Activated CD8-positive, alpha-beta memory T cell treated with anti-CD3 and anti-CD28 coated beads, Interleukin-2, amount 50 U/mL, for 48 hours (primary cell): Measurements from ENCODE around the gene CROCC.
"Not testable (repeated sequence)": the region's sequence is repeated elsewhere in the genome, so short reads cannot be mapped to it uniquely, and the experiment has no call there.

ENCODE experiments used
- DNase-seq: peaks from one replicate; pipeline ENCODE4 v3.0.0-alpha.2; 2020

CROCC gene

DNA sequence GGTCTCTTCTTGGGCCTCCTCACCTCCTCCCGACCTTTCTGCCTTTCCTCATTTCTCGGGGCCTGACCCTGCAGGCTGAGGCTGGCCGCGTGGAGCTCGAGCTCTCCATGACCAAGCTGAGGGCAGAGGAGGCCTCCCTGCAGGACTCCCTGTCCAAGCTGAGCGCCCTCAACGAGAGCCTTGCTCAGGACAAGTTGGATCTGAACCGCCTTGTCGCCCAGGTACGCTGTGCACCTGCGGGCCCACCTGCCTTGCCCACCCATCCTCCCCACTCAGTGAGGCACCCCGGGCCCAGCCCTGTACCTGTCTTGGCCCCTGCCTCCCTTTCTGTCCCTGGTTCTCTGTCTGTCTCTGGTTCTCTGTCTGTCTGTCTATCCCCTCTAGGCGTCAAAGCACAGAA lies 24.5 kb downstream of the CROCC start:
- not testable (repeated sequence) for DNase-seq

DNA sequence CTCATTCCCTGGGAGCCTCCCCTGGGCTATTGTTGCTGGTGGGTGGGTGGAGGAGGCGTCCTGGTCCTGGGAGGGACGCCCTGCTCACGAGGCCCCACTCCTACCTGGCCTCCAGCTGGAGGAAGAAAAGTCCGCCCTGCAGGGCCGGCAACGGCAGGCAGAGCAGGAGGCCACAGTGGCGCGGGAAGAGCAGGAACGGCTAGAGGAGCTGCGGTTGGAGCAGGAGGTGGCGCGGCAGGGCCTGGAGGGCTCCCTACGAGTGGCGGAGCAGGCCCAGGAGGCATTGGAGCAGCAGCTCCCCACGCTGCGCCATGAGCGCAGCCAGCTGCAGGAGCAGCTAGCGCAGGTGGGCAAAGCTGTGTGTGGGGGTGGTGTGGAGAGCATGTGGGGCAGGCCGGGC lies 24.9 kb downstream of the CROCC start:
- DNase-seq: no peak

DNA sequence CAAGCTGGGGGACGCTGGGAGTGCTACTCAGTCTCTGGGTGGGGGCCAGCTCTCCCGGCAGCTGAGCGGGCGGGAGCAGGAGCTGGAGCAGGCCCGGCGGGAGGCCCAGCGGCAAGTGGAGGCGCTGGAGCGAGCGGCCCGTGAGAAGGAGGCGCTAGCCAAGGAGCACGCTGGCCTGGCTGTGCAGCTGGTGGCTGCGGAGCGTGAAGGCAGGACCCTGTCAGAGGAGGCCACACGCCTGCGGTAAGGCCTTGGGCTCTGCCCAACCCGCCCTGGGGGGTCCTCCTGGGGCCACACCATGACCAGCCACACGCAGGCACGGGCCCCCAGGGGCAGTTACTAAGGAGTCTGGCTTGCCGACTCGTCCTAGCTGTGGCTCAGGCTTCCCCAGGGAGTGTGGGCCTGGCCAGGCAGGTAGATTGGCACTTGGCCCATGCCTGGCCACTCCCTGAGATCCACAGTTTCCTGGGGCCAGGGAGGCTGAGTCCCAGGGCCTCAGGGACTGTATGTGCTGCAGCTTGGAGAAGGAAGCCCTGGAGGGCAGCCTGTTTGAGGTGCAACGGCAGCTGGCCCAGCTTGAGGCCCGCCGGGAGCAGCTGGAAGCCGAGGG lies 26.7 kb downstream of the CROCC start:
- not testable (repeated sequence) for DNase-seq

DNA sequence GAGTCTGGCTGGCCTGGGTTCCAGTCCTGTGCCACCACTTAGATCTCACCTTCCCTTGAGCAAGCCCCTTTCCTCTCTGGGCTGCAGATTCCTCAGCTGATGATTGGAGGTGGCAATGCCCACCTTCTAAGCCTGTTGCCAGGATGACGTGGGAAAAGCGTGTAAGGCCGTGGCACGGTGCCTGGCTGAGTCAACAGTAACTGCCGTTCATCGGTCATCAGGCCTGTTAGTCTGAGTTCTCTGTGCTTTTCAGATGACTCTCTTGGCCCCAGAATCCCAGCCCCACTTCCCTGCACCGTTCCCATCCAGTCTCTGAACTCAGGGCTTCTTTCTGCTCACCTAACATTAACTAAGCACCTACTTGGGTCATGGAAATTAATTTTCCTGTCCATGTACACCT lies 27.3 kb downstream of the CROCC start:
- DNase-seq: not testable (repeated sequence)

DNA sequence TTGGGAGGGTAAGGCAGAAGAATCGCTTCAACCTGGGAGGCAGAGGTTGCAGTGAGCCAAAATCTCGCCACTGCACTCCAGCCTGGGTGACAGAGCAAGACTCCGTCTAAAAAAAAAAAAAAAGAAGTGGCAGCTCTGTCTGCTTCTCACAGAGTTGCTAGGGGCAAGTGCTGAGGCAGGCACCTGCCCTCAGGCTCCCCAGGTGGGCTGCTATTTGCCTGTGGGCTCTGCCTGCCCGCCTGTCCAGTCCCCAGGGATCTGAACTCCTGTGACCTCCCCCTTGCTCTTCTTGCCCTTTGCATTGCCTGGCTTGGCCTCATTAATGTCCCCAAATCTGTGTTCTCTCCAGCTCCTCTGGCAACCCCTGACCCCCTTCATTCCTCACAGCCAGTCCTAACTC lies 30.6 kb downstream of the CROCC start:
- DNase-seq: not testable (repeated sequence)

DNA sequence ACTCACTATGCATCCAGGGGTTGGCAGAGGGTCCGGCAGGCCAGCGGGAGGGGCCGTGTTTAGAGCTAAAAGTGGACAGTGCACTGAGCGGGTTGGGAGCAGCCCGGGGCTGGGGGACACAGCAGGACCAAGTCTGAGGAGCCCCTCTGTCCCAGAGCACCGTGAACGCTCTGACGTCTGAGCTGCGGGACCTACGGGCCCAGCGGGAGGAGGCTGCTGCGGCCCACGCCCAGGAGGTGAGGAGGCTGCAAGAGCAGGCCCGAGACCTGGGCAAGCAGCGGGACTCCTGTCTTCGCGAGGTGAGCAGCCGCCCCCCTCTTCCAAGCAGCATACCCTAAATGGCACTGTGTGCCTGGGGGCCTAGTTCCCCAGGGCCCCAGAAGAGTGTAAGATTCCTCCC lies 32.8 kb downstream of the CROCC start:
- no peak for DNase-seq

DNA sequence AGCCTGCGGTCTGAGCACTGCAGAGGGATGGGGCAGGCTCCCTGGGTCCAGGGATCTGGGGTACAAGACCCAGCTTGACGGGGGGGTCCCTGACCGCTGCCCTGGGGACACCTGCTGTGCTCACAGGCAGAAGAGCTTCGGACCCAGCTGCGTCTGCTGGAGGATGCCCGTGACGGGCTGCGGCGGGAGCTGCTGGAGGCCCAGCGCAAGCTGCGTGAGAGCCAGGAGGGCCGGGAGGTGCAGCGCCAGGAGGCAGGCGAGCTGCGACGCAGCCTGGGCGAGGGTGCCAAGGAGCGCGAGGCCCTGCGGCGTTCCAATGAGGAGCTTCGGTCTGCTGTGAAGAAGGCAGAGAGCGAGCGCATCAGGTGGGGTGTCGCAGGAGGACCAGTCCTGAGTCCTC lies 33.5 kb downstream of the CROCC start:
- no peak for DNase-seq

DNA sequence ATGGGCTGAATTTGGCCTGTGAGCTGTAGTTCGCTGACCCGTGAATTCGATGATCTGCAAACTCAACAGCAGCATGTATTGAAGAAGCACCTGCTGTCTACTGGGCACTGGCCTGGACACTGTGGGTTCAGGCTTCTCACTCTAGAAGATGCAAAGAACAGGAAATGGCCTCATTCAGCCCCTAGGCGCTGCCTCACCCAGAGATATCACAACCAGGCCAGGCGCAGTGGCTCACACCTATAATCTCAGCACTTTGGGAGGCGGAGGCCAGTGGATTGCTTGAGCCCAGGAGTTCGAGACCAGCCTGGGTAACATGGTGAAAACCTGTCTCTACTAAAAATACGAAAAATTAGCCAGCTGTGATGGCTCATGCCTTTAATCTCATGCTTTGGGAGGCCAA lies 35.0 kb downstream of the CROCC start:
- DNase-seq: no peak

DNA sequence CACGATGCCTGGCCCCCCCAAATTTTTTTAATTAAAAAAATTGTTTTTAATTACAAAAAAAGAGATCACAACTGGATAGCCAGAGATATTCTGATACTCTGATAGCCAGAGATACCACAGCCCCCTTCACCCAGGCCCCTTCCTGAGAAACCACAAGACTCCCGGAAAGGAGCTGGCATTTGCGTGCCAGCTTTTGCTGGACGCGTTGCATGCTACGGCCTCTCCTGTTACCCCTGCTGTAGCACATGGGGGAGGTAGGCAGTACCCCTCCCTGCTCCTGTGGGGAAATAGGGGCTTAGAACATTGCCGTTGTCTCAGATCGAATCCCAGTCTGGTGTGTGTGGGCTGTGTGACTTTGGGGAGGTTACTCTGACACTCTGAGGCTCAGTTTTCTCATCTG lies 36.0 kb downstream of the CROCC start:
- no peak for DNase-seq

DNA sequence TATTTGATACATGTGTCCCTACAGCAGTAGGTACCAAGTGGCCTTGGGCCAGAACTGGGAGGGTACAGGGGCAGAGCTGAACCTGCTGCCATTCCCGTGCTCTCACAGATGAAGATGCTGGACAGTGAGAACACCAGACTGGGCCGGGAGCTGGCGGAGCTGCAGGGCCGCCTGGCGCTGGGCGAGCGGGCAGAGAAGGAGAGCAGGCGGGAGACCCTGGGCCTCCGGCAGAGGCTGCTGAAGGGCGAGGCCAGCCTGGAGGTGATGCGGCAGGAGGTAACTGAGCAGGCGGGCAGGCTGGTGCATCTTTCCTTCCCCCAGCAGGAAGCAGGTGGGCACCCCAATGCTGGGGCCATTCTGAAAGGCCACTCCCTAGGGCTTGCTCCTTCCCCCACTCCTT lies 36.7 kb downstream of the CROCC start:
- no peak for DNase-seq

DNA sequence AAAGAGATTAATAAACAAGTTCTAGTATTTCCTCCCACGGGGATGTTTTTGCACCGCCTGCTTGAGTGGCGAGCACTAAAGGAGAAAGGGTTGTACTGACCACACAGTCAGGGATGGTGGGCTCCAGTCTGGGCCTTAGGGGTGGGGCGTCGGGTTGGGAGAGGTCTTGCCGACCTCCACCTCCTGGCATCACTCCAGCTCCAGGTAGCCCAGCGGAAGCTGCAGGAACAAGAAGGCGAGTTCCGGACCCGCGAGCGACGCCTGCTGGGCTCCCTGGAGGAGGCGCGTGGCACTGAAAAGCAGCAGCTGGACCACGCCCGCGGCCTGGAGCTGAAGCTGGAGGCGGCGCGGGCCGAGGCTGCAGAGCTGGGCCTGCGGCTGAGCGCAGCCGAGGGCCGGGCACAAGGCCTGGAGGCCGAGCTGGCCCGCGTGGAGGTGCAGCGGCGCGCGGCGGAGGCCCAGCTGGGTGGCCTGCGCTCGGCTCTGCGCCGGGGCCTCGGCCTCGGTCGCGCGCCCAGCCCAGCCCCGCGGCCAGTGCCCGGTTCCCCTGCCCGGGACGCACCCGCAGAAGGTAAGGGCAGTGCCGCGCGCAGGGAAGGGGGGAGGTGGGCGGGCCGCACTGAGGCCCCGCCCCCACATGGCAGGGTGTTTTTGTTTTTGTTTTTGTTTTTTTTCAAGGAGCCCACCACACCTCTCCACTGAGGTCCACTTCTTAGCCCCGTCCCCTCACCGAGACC lies 39.0 kb downstream of the CROCC start:
- DNase-seq: peak; percentile 90

DNA sequence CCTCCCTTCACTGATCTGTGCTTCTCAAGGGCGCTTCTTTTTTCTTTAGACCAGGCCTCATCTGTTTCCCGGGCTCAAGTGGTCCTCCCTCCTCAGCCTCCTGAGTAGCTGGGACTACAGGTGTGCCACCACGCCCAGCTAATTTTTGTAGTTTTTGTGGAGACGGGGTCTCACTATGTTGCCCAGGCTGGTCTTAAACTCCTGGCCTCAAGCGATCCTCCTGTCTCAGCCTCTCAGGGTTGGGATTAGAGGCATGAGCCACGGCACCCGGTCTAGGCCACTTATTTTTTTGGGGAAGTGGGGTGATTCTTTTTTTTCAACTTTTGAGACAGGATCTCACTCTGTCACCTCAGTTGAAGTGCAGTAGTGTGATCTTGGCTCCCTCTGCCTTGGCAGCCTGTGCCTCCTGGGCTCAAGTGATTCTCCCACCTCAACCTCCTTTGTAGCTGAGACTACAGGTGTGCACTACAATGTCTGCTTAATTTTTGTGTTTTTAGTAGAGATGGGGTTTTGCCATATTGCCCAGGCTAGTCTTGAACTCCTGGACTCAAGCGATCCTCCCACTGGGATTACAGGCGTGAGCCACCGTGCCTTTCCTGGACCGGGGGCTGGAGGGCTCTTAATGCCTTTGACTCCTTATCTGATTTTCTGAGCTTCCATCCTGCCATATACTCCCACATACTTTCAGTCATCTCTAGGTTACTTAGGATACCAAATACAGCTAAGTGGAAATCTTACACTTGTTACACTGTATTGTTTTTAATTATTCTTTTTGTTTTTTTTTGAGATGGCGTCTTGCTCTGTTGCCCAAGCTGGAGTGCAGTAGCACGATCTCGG lies 39.8 kb downstream of the CROCC start:
- DNase-seq: no peak

DNA sequence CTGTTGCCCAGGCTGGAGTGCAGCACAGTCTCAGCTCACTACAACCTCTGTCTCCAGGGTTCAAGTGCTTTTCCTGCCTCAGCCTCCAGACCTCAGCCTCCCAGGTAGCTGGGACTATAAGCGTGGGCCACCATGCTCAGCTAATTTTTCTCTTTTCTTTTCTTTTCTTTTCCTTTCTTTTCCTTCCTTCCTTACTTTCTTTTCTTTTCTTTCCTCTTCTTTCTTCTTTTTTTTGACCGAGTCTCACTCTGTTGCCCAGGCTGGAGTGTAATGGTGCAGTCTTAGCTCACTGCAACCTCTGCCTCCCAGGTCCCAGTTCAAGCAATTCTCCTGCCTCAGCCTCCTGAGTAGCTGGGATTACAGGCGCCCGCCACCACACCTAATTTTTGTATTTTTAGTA lies 42.4 kb downstream of the CROCC start:
- not testable (repeated sequence) for DNase-seq

DNA sequence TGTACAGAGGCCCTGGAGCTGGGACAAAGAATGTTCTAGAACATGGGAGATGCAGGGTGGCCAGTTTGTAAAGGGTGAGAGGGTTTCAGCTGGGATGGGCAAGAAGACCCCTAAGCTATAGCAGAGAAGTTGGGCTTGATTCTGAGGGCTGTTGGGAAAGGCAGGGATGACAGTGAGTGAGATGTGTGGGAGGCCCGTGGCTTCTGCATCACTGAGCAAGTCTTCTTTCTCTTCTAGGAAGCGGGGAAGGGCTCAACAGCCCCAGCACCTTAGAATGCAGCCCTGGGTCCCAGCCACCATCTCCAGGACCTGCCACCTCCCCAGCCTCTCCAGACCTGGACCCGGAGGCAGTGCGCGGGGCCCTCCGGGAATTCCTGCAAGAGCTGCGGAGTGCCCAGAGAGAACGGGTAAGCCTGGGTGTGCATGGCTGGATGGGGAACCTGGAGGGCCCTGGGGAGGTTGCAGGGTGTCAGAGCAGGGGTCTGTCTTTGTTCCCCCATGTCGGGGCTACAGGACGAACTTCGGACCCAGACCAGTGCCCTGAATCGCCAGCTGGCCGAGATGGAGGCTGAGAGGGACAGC lies 43.8 kb downstream of the CROCC start:
- DNase-seq: no peak

DNA sequence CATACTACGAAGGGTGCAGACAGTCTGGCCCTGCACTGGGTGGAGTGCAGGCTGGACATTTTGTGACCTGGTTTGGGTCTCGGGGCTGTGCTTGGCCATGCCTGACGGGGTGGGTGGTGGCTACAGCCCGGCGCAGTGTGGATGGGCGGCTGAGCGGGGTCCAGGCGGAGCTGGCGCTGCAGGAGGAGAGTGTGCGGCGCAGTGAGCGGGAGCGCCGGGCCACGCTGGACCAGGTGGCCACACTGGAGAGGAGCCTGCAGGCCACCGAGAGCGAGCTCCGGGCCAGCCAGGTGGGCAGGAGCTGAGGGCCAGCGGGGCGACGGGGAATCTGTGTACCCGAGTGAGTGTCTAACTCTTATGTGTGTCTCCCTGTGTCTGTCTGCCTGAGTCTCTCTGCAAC lies 44.6 kb downstream of the CROCC start:
- no peak for DNase-seq

DNA sequence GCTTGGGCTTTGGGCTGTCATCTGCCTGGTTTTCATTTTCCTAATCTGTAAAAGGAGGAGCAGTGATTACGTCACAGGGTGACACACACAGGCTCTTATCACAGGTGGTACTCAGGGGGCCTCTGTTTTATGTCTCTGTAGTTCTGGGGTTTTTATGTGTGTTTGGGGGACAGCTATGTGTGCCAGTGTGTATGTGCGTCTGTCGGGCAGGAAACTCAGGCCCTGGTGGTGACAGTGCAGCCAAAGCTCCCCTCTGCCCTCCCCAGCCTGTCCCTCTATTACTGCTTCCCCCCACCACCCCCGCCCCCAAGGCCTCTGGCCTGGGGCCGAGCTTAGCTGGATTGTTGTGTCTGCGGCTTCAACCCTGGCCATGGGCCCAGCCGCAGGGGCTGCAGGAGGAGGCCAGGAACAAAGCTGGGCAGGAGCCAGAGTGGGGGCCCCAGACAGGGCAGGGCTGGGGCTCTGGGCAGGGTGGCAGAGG lies 45.4 kb downstream of the CROCC start:
- DNase-seq: no peak

DNA sequence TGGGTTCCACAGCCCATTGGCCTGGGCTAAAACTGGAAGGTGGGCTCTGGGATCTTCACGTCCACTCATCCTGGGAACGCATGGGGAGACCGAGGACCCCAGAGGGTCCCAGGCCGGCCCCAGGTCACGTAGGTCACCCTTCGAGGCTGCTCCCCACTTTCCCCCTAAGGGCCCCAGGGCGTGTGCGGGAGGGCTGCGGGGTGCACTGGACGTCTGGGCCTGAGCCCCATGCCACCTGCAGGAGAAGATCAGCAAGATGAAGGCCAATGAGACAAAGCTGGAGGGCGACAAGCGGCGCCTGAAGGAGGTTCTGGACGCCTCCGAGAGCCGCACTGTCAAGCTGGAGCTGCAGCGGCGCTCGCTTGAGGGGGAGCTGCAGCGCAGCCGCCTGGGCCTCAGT lies 46.2 kb downstream of the CROCC start:
- no peak for DNase-seq

DNA sequence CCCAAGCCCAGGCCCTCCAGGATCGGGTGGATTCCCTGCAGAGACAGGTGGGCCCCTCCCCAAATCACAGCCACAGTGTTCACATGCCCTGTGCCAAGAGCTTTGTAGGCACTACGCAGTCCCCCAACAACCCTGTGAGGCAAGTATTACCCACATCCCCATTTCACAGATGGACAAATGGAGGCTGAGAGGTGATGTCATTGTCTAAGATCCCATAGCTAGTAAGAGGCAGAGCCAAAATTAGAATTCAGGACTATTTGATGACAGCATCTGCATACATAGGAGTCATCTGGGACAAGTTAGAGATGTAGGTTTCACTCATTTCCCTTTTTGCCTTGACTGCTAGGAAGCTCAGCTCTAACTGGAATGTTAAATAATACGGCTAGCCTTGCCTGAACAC lies 46.6 kb downstream of the CROCC start:
- DNase-seq: no peak

DNA sequence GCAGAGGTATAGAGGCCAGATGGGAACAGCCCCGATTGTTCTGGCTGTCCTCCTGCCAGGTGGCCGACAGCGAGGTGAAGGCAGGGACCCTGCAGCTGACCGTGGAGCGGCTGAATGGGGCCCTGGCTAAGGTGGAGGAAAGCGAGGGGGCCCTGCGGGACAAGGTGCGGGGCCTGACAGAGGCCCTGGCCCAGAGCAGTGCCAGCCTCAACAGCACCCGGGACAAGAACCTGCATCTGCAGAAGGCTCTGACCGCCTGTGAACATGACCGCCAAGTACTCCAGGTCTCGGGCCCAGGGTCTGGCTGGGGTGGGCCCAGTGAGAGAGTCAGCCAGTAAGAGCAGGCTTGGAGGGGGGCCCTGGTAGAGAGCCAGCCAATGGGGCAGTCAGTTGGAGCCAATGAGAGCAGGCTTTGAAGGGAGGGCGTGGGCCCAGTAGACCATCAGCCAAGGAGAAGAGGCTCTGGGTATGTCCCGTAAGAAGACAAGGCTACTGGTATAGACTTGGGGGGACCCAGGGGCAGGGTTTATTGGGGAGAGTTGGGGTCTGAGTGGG lies 47.4 kb downstream of the CROCC start:
- DNase-seq: no peak

DNA sequence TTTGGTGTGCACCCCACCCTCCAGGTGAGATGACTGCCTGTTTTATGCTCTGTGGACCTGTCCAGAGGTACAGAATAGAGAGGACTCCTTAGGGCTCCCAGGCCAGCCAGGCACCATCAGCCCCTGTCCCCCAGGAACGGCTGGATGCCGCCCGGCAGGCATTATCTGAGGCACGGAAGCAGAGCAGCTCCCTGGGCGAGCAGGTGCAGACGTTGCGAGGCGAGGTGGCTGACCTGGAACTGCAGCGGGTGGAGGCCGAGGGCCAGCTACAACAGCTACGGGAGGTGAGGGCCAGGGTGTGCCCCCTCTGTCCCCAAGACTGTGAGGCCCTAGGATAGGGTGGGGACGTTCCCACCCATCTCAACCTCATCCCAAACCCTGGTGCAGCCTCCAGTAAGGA lies 47.9 kb downstream of the CROCC start:
- DNase-seq: no peak

DNA sequence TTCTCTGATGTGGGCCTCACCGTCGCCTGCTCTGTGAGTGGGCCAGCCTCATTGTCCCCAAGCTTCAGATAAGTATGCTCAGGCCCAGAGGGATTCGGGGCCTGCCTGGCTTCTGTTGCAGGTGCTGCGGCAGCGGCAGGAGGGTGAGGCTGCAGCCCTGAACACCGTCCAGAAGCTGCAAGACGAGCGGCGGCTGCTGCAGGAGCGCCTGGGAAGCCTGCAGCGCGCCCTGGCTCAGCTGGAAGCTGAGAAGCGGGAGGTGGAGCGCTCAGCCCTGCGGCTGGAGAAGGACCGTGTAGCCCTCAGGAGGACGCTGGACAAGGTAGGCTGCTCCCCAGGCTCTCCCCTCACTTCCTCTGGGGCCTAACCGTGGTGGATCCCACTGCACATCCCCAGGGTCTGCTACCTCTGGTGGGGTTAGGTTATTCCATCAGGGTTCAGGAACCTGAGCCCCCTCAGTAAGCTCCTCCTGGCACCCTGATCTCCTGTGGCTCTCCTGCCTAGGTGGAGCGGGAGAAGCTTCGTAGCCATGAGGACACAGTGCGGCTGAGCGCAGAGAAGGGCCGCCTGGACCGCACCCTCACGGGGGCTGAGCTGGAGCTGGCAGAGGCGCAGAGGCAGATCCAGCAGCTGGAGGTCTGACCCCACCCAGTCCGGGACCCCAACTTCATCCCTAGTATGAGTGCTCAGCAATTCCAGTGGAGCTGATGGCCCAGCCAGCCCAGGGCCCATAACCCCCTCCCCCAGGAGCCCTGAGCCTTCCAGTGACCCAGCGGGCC lies 48.6 kb downstream of the CROCC start:
- no peak for DNase-seq
